ENCODE measurements around the gene CHGA.

CHGA gene

DNA sequence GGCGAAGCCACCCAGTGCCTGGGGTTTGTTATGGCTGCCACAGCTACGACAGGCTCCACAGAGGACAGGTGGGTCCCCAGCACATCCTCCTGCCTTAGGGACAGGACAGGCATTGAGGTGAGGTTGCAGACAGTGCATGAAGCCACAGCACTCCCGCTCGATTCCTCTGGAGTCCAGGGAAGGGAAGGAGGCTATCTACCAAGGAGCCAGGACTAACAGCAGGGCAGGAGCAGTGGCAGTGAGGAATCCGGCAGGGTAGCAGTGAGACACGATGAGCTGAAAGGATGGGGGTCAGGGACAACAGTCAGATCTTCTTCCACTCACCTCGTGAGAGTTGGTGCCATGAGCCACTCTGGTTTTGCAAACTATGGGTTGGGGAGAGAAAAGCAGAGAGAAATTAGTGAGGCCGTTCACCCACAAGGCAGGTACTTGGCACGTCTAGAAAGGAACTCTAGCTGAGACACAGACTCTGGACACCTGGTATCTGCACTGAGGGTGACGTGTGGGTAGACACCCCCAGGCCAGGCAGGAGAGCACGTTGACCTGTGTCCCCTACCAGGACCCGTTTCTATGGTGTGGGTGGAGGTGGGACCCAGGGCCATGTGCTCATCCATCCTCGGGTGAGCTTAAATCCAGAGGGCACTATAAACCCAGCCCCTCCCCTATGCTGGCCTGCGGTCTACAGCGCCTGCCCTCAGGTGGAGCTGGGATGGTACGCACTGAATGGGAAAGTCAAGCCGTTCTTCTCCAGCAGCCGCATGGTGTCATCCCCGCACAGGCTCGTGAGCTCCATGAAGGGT, 39.3 kb downstream of the CHGA start:
- no peak for DNase-seq (ENCODE audit: low read depth)

GRCh38 chr14:92962831-92963095, 39.8 kb downstream of the CHGA start:
- DNase-seq (ENCODE audit: low read depth): no peak

- no peak for DNase-seq (ENCODE audit: low read depth)
Observed at GRCh38 chr14:92963301-92964123, 40.6 kb downstream of the CHGA start.

GRCh38 chr14:92964124-92965109, 41.5 kb downstream of the CHGA start:
- no peak for DNase-seq (ENCODE audit: low read depth)

- no peak for DNase-seq (ENCODE audit: low read depth)
Observed at GRCh38 chr14:92965281-92965680, 42.3 kb downstream of the CHGA start.

DNA sequence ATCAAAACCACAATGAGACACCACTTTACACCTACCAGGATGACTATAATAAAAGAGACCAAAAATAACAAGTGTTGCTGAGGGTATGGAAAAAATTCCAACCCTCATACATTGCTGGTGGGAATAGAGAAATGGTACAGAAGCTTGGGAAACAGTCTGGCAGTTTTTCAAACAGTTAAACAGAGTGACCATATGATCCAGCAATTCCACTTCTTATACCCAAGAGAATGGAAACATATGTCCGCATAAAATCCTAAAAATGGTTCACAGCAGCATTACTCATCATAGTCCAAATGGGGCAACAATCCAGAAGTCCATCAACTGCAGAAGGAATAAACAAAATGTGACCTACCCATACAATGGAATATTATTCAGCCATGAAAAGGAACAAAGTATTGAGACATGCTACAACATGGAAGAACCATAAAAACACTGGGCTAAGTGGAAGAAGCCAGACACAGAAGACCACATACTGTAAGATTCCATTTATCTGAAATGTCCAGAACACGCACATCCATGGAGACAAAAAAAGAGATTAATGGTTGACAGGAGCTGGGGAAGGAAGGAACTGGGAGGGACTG, 44.5 kb downstream of the CHGA start:
- no peak for DNase-seq (ENCODE audit: low read depth)

- no peak for DNase-seq (ENCODE audit: low read depth)
Observed at GRCh38 chr14:92968291-92969020, 45.5 kb downstream of the CHGA start.

DNA sequence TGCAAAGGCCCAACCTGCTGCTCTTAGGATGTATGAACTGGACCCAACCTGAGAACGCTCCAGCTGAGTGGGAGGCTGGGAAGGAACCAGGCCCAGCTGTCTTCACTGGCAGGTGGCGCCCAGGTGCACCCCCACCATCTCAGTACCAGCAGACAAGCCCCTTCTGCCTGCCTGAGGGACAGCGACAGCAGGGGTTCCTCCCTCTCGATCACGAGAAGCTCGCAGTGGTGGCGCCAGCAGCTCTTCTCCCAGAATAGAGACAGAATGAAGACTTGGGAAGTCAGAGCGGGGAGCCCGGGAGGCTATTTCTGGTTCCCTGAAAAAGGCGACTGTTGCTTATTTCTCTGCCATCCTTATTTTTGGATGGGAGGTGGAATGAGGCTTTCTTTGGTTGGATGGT, 46.5 kb downstream of the CHGA start:
- DNase-seq (ENCODE audit: low read depth): no peak

DNA sequence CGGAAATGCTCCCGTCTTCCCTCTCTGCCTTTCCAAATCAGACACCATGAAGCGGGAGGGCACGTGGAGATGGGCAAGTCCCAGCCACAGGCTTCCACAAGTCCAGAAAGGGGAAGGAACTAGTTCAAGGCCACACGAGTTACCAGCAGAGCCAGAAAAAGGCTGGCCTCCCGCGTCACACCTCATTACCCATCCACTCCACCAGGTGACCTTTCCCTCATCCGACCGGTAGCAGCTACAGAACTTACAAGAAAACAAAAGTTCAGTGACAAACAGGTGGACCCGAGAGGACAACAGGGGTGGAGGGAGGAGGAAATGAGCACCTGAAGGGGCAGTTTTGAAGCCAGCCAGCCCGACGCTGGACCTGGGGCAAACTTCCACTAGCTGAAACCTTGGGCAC, 46.9 kb downstream of the CHGA start:
- DNase-seq (ENCODE audit: low read depth): no peak

- no peak for DNase-seq (ENCODE audit: low read depth)
Observed at GRCh38 chr14:92970271-92970670, 47.3 kb downstream of the CHGA start.

- DNase-seq (ENCODE audit: low read depth): no peak
Observed at GRCh38 chr14:92971601-92972180, 48.7 kb downstream of the CHGA start.

DNA sequence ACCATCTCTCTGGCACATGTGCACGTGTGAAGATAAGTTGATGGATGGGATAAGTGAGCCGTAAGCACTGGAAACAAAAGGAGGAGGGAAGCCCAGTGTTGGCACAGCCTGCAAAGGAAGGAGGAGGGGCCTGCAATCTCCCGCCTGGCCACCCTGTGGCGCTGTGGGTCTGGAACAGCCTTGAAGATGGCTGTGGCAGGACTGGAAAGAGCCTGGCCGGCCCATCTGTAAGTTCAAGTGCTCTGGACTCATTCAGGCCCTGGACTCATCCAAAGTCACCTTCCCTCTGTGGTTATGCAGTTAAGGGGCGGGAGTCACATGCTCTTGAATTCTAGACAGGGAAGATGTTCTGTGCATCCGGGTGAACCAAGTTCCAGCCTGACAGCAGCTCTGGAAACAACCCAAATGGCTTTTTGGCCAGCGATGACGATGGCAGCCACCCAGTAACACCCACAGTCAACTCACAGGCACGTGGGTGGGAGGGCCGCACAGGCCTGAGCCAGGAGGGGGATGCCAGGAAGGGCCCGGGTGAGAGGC, 50.4 kb downstream of the CHGA start:
- DNase-seq (ENCODE audit: low read depth): peak; percentile 42

- no peak for DNase-seq (ENCODE audit: low read depth)
Observed at GRCh38 chr14:92973798-92974372, 50.9 kb downstream of the CHGA start.

DNA sequence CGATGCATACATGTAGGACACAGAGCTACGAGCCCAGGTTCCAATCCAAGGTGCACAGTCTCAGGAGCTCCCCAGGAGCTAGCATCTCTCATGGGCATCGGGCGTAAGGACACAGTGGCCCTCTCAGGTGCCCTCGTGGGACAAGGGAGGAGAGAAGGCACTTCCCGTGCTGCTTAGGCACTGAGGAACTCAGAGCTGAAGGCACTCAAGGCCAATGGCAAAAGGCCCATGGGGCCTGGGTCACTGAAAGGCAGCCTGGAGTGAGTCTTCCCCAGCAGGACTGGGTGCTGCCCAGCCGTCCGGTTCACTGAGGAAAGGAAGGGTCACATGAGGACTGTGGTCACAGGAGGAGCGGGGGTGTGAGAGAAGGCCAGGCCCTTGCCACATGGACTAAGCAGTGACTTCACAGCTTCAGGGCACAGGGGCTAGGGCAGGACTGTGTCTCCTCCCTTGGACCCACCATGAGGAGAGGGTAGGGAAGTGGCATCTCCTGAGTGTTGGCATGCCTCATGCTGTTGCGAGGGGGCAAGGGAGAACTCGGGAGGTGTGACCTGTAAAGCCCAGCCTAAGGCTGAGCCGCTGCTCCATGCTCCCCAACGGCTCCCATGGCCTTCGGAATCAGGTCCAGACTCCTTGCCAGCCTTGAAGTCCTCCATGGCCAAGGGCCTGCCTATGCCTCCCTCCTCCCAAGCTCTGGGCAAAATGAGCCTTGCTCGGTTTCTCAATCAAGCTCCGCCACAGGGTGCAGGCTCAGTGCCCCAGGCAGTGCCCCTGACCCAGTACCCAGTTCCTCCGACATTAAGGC, 51.8 kb downstream of the CHGA start:
- DNase-seq (ENCODE audit: low read depth): no peak

DNA sequence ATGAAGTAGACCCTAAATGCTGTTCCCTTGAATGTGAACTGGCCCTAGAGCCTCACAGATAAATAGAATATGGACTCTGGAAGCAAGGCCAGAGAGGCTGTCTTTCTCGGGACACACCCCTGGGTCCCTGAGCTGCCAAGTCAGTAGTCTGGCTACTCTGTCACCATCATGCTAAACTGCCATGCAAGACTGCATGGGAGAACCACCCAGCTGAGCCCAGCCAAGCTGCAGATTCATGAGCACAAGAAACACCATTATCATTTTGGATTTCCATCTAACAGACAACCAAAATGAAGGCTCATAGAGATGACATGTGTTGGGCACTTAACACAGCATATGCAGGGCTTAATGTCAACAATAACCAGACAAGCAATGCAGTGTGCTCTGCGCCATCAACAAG, 53.3 kb downstream of the CHGA start:
- no peak for DNase-seq (ENCODE audit: low read depth)

DNA sequence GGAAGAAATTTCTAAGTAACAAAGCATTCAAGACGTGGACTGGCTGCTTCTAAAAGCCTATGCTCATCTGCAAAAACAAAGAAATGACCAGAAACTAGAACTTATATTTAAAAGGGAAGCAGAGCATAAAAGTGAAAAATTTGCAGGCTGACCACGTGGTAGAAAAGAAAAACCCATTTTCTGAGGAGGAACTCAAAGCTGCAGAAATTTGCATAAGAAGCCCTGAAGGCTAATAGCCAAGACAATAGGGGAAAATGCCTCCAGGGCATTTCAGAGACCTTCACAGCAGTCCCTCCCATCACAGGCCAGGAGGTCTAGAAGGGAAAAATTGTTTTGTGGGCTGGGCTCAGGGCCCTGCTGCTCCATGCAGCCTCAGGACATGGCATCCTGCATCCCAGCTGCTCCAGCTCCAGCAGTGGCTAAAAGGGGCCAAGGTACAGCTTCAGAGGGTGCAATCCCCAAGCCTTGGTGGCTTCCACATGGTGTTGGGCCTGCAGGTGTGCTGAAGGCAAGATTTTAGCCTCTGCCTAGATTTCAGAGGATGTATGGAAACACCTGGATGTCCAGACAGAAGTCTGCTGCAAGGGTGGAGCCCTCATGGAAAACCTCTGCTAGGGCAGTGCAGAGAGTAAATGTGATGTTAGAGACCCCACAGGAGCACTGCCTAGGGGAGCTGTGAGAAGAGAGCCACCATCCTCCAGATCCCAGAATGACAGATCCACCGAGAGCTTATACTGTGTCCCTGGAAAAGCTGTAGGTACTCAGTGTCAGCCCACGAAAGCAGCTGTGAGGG, 55.5 kb downstream of the CHGA start:
- DNase-seq (ENCODE audit: low read depth): no peak

- DNase-seq (ENCODE audit: low read depth): no peak
Observed at GRCh38 chr14:92980866-92981265, 57.9 kb downstream of the CHGA start.

- DNase-seq (ENCODE audit: low read depth): no peak
Observed at GRCh38 chr14:92981726-92982125, 58.8 kb downstream of the CHGA start.

GRCh38 chr14:92982956-92983355, 60.0 kb downstream of the CHGA start:
- DNase-seq (ENCODE audit: low read depth): no peak
